ENCODE measurements around the gene DHDH.
"Not testable (repeated sequence)": the region's sequence is repeated elsewhere in the genome, so short reads cannot be mapped to it uniquely, and the experiment has no call there.

Gene DHDH

GRCh38 chr19:48915757-48916156 is 17.7 kb upstream of the DHDH start:
- no peak for DNase-seq (ENCODE audit: low read depth)

DNA sequence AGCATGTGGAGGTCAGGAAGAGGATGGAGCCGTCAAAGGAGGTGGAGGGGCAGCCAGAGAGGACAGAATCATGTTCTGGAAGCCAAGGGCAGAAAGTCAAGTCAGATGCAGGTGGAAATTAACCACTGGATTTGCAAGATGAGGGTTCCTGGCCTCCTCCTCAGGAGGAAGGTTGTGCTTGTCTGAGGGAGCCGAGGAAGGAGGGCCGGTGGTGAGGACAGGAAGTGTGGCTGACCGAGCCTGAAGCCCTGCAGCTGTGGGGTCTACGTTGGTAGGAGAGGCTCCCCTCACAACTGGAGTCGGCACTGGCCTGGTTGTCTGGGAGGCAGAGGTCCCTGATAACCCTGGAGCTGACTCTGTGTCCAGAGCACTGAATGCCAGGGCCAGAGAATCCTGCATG is 15.4 kb upstream of the DHDH start:
- no peak for DNase-seq (ENCODE audit: low read depth)

DNA sequence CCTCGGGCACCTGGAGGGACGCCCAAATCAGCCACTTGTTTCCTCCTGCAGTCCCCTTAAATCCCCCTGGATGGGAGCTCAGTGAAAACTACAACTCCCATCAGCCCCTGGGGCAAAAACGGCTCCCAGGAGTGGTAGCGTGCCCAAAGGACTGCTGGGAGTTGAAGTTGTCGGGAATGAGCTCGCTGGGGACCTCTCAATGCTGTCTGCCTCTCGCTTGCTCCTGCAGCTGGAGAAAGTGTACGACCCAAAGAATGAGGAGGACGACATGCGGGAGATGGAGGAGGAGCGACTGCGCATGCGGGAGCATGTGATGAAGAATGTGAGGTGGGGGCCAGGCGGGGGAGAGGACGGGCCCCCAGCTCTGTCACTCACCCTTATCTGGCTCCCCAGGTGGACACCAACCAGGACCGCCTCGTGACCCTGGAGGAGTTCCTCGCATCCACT is 14.7 kb upstream of the DHDH start:
- no peak for DNase-seq (ENCODE audit: low read depth)

- DNase-seq (ENCODE audit: low read depth): not testable (repeated sequence)
Observed at GRCh38 chr19:48919271-48919670, 14.2 kb upstream of the DHDH start.

DNA sequence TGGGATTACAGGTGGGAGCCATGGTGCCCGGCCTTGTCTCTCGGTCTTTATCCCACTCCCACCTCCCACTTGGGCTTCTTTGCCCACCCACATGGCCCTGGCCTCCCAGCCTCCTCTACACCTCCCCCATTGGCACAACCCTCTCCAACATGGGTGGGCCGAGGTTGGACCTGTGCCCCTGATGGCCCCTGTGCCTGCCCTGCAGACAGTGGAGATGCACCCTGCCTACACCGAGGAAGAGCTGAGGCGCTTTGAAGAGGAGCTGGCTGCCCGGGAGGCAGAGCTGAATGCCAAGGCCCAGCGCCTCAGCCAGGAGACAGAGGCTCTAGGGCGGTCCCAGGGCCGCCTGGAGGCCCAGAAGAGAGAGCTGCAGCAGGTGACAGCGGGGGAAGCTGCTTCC is 12.6 kb upstream of the DHDH start:
- DNase-seq (ENCODE audit: low read depth): no peak

GRCh38 chr19:48921721-48922500 is 11.6 kb upstream of the DHDH start:
- DNase-seq (ENCODE audit: low read depth): no peak

- DNase-seq (ENCODE audit: low read depth): no peak
Observed at GRCh38 chr19:48922548-48923490, 10.7 kb upstream of the DHDH start.

DNA sequence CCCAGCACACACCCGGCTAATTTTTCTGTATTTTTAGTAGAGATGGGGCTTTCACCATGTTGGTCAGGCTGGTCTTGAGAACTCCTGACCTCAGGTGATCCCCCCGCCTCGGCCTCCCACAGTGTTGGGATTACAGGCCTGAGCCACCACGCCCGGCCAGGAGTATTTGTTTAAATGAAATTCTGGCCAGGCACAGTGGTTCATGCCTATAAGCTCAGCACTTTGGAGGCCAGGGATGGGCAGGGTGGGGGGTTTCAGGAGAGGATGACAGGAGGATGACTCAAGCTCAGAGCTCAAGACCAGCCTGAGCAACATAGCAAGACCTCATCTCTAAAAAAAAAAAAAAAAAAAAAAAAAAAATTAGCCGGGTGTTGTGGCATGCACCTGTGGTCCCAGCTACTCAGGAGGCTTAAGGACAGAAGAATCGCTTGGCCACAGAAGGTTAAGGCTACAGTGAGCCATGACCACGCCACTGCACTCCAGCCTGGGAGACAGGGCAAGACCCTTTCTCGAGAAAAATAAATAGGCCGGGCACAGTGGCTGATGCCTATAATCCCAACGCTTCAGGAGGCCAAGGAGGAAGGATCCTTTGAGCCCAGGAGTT is 8.2 kb upstream of the DHDH start:
- DNase-seq (ENCODE audit: low read depth): no peak

DNA sequence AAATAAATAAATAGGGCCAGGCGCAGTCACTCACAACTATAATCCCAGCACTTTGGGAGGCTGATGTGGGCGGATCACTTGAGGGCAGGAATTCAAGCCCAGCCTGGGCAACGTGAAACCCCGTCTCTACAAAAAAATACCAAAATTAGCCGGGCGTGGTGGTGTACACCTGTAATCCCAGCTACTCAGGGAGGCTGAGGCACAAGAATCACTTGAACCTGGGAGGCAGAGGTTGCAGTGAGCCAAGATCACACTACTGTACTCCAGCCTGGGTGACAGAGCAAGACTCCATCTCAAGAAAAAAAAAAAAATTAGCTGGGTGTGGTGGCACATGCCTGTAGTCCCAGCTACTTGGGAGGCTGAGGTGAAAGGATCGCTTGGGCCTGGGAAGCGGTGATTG is 7.6 kb upstream of the DHDH start:
- DNase-seq (ENCODE audit: low read depth): not testable (repeated sequence)

GRCh38 chr19:48926909-48927308 is 6.6 kb upstream of the DHDH start:
- DNase-seq (ENCODE audit: low read depth): no peak

- DNase-seq (ENCODE audit: low read depth): not testable (repeated sequence)
Observed at GRCh38 chr19:48927692-48928091, 5.8 kb upstream of the DHDH start.

- no peak for DNase-seq (ENCODE audit: low read depth)
Observed at GRCh38 chr19:48928164-48929025, 5.1 kb upstream of the DHDH start.

DNA sequence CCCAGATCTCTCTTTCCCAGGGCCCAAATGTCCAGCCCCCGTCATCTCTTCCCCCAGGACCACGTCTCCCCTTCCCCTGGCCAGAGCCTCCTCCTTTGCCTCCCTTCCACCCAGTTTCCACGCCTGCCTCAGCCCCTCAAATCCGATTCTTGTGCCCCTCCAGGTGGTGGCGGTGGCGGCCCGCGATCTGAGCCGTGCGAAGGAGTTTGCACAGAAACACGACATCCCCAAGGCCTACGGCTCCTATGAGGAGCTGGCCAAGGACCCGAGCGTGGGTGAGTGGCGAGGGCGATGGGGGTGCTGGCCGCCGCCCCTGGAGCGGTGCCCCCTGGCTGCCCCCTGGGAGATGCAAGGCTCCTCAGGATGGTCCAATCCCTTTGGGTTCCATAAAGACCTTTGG is 1.3 kb downstream of the DHDH start:
- DNase-seq (ENCODE audit: low read depth): no peak

DNA sequence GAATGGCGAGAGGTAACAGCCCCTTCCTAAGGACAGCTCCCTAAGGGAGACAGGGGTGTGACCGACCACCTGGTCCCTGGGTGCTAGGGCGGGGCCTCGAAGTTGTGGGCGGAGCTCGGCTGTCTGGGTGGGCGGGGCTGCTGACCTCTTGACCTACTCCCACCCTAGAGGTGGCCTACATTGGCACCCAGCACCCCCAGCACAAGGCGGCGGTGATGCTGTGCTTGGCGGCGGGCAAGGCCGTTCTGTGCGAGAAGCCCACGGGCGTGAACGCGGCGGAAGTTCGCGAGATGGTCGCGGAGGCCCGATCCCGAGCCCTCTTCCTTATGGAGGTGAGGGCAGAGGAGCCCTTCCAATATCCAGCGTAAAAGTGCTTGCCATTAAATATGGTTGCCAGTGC is 2.4 kb downstream of the DHDH start:
- no peak for DNase-seq (ENCODE audit: low read depth)

DNA sequence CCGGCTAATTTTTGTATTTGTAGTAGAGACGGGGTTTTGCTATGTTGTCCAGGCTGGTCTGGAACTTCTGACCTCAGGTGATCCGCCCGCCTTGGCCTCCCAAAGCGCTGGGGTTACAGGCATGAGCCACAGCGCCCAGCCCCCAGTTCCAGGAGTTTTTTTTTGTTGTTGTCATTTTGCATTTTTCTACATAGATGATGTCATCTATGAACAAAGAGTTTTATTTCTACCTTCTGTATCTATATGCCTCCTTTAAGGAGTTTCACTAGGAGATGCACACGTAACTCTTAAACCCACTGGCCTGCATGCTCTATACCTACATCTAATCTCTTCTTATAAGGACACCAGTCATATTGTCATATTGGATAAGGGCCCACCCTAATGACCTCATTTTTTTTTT is 4.8 kb downstream of the DHDH start:
- no peak for DNase-seq (ENCODE audit: low read depth)

- no peak for DNase-seq (ENCODE audit: low read depth)
Observed at GRCh38 chr19:48940902-48941301, 7.4 kb downstream of the DHDH start.

DNA sequence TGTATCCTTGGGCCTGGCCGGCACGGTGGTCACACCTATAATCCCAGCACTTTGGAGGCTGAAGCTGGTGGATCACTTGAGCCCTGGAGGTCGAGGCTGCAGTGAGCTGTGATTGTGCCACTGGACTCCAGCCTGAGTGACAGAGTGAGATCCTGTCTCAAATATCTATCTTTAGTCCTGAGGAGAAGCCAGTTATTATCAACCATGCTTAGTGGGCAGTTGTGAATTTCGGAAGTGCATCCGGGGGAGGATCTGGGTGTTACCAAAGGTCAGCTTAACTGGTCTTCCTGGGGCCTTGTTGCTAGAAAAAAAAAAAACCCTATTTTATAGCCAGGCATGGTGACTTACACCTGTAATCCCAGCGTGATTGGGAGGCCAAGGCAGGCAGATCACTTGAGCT is 9.6 kb downstream of the DHDH start:
- DNase-seq (ENCODE audit: low read depth): no peak

DNA sequence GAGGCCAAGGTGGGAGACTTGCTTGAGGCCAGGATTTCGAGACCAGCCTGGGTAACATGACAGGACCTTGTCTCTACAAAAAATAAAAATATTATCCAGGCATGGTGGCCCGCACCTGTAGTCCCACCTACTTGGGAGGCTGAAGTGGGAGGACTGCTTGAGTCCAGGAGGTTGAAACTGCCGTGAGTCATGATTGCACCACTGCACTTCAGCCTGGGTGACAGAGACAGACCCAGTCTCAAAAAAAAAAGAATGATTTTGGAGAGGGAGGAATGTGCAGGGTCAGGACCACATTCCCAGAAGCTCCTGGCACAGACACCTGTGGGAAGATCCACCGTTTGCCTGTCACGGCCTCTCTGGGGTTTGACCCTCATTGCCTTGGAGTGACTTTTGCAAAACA is 11.9 kb downstream of the DHDH start:
- no peak for DNase-seq (ENCODE audit: low read depth)

- no peak for DNase-seq (ENCODE audit: low read depth)
Observed at GRCh38 chr19:48945817-48946216, 12.3 kb downstream of the DHDH start.

GRCh38 chr19:48946463-48947257 is 13.2 kb downstream of the DHDH start:
- no peak for DNase-seq (ENCODE audit: low read depth)

DNA sequence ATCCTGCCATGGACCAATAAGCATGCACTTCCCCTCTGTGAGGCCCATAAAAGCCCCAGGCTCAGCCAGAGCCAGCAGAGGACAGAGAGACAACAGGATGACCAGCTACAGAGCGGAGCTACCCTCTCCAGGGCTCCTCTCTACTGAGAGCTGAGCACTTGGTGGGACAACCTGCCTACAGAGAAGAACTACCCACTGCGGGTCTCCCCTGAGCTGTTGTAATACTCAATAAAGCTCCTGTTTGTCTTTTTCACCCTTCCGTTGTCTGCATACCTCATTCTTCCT is 13.7 kb downstream of the DHDH start:
- DNase-seq (ENCODE audit: low read depth): no peak
